HL-60 (cell line): Measurements from ENCODE around the gene TACC3.

ENCODE experiments used
- DNase-seq, 2 experiments: peaks; one replicate each; pipeline ENCODE4 v3.0.0-alpha.2; 2010 to 2020; ENCODE audit warnings: low read depth in 1 of 2, low spot score in 1 of 2
- H3K27ac ChIP-seq: fragments of 250-450 bp; sonication (Bioruptor Pico); replicated peaks from 2 replicates; pipeline ENCODE4 v1.5.1; 2020; ENCODE audit warnings: mild to moderate bottlenecking, moderate library complexity
- H3K27me3 ChIP-seq: fragments of 250-450 bp; sonication (Bioruptor Pico); 2 replicates; pipeline ENCODE4 v1.5.1; 2021; ENCODE audit warnings: mild to moderate bottlenecking, moderate library complexity; ENCODE audit not compliant: insufficient read depth, poor library complexity, severe bottlenecking
- H3K4me3 ChIP-seq: replicated peaks from 2 replicates; pipeline ENCODE4 v1.5.1; 2011; ENCODE audit warnings: mild to moderate bottlenecking, control low read depth, low read length; ENCODE audit not compliant: insufficient read depth
- GABPA ChIP-seq: IDR thresholded peaks from 2 replicates; pipeline ENCODE4 v1.6.1; 2012; ENCODE audit warnings: low read depth
- POLR2AphosphoS5 ChIP-seq: IDR thresholded peaks from 2 replicates; pipeline ENCODE4 v1.6.1; 2012; ENCODE audit warnings: low read depth
- SPI1 ChIP-seq: IDR thresholded peaks from 2 replicates; pipeline ENCODE4 v1.6.1; 2012; ENCODE audit warnings: low read depth, mild to moderate bottlenecking, borderline replicate concordance
- TF ChIP-seq, protein P1 (sequence below): IDR thresholded peaks from 2 replicates; pipeline ENCODE4 v1.6.1; 2012; ENCODE audit warnings: low read depth; ENCODE audit not compliant: insufficient replicate concordance
- TF ChIP-seq, protein P2 (sequence below): IDR thresholded peaks from one replicate; pipeline ENCODE4 v1.5.1; 2011; ENCODE audit warnings: low read length, control low read depth, inconsistent platforms; ENCODE audit not compliant: insufficient read depth

The TACC3 gene

GRCh38 chr4:1678244-1678643 lies 43.1 kb upstream of the TACC3 start:
- Histone ChIP-seq H3K4me3 (no peak overlapping the region), H3K27ac (no peak overlapping the region), H3K27me3 (peaks cover 2% of the 10 kb centered on the region)
- TF ChIP-seq, protein P1, sequence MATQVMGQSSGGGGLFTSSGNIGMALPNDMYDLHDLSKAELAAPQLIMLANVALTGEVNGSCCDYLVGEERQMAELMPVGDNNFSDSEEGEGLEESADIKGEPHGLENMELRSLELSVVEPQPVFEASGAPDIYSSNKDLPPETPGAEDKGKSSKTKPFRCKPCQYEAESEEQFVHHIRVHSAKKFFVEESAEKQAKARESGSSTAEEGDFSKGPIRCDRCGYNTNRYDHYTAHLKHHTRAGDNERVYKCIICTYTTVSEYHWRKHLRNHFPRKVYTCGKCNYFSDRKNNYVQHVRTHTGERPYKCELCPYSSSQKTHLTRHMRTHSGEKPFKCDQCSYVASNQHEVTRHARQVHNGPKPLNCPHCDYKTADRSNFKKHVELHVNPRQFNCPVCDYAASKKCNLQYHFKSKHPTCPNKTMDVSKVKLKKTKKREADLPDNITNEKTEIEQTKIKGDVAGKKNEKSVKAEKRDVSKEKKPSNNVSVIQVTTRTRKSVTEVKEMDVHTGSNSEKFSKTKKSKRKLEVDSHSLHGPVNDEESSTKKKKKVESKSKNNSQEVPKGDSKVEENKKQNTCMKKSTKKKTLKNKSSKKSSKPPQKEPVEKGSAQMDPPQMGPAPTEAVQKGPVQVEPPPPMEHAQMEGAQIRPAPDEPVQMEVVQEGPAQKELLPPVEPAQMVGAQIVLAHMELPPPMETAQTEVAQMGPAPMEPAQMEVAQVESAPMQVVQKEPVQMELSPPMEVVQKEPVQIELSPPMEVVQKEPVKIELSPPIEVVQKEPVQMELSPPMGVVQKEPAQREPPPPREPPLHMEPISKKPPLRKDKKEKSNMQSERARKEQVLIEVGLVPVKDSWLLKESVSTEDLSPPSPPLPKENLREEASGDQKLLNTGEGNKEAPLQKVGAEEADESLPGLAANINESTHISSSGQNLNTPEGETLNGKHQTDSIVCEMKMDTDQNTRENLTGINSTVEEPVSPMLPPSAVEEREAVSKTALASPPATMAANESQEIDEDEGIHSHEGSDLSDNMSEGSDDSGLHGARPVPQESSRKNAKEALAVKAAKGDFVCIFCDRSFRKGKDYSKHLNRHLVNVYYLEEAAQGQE, result no peak
- TF ChIP-seq POLR2AphosphoS5 (no peak), GABPA (no peak), SPI1 (no peak)
- TF ChIP-seq, protein P2, sequence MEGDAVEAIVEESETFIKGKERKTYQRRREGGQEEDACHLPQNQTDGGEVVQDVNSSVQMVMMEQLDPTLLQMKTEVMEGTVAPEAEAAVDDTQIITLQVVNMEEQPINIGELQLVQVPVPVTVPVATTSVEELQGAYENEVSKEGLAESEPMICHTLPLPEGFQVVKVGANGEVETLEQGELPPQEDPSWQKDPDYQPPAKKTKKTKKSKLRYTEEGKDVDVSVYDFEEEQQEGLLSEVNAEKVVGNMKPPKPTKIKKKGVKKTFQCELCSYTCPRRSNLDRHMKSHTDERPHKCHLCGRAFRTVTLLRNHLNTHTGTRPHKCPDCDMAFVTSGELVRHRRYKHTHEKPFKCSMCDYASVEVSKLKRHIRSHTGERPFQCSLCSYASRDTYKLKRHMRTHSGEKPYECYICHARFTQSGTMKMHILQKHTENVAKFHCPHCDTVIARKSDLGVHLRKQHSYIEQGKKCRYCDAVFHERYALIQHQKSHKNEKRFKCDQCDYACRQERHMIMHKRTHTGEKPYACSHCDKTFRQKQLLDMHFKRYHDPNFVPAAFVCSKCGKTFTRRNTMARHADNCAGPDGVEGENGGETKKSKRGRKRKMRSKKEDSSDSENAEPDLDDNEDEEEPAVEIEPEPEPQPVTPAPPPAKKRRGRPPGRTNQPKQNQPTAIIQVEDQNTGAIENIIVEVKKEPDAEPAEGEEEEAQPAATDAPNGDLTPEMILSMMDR, result no peak
- no peak for DNase-seq

- H3K4me3 ChIP-seq, result no peak overlapping the region
- H3K27ac ChIP-seq, result no peak overlapping the region
- TF ChIP-seq GABPA (no peak), SPI1 (no peak), POLR2AphosphoS5 (no peak)
- TF ChIP-seq, protein P1, result no peak
- TF ChIP-seq, protein P2, result no peak
- H3K27me3 ChIP-seq, result peaks cover 2% of the 10 kb centered on the region
- no peak for DNase-seq
Observed at GRCh38 chr4:1682860-1683259, 38.5 kb upstream of the TACC3 start.

DNA sequence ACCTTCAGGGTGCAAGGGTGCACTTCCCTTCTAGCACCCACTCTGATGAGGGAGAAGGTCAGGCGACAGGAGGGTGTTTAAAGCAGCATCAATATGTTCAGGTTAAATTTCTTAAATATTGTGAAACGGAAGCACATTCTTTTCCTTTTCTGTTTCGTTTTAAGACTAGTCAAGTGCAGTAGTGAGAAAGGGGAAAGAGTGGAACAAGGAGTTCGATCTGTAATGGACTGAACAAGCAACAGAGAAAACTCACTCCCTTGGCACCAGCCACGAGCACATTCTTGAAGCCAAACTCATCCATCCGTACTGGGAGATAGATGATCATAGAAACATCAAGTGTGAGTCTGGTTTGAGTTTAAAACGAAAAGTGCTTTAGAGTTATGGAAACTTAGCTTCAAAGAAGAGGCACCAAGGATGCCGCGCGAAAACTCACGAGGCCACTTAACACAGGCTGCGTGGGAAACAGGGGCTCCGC lies 38.0 kb upstream of the TACC3 start:
- TF ChIP-seq, protein P1, result no peak
- TF ChIP-seq, protein P2, result no peak
- TF ChIP-seq POLR2AphosphoS5, result no peak
- no peak for TF ChIP-seq GABPA
- no peak for TF ChIP-seq SPI1
- peaks cover 2% of the 10 kb centered on the region for H3K27me3 ChIP-seq
- H3K27ac ChIP-seq, result no peak overlapping the region; the same call in 1 of the 2 replicates
- peak overlapping the region; percentile 37 for H3K4me3 ChIP-seq
- DNase-seq, result no peak
